GM19467 (cell line): Measurements from ENCODE around the gene ASF1B.
"Not testable (repeated sequence)": the region's sequence is repeated elsewhere in the genome, so short reads cannot be mapped to it uniquely, and the experiment has no call there.

Source experiments
- ATAC-seq: cut with Tn5 transposase; IDR thresholded peaks from one replicate; pipeline ENCODE4 v1.9.1; 2021; ENCODE audit warnings: mild to moderate bottlenecking, moderate library complexity; ENCODE audit not compliant: unreplicated experiment

ASF1B gene

DNA sequence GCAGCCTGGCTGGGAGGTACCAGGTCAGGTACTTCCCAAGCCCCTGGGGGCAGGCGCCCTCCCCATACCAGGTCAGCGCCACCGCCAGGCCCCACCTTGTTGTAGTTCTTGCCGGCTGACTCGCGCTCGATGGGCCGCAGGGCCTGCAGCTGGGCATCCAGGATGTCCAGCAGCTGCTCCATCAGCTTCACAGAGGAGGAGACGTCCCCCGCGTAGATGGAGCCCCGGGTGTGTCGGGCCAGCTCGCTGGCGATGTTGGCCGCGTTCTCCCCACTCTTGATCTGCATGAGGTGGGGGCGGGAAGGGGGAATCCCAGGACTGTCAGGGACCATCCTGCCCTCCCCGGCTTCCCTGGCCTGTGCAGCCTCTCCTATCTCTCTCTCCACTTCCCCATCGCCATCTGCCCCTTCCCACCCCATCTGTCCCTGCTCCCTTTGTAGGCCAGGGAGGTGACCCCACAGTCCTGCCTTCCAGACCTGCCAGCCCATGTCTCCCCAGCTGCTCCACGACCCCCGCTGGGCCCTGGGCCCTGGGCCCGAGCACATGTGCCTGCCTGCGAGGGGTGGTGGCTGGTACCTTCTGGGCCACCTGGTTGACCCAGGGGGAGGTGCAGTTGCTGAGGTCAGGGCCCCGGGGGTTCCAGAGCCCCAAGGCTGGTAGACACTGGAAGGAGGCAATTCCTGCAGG, 23.8 kb upstream of the ASF1B start:
- ATAC-seq: no peak

DNA sequence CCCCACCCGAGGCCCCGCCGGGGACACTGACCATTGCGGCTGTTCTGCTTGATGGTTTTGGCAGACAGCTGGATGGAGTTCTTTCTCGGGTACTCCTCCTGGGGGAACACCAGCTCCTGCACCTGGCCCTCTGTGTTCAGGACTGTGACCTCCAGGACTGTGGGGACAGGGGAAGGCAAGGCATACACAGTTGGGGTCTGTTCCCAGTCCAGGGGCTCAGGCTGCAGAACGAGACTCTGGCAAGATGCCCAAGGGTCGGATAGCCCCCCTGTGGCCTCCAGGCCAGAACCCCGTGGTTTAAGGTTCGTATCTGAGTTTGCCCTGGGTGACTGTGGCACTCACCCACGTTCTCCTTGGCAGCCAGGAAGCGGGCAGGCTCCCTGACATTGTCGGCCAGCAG, 22.7 kb upstream of the ASF1B start:
- no peak for ATAC-seq

DNA sequence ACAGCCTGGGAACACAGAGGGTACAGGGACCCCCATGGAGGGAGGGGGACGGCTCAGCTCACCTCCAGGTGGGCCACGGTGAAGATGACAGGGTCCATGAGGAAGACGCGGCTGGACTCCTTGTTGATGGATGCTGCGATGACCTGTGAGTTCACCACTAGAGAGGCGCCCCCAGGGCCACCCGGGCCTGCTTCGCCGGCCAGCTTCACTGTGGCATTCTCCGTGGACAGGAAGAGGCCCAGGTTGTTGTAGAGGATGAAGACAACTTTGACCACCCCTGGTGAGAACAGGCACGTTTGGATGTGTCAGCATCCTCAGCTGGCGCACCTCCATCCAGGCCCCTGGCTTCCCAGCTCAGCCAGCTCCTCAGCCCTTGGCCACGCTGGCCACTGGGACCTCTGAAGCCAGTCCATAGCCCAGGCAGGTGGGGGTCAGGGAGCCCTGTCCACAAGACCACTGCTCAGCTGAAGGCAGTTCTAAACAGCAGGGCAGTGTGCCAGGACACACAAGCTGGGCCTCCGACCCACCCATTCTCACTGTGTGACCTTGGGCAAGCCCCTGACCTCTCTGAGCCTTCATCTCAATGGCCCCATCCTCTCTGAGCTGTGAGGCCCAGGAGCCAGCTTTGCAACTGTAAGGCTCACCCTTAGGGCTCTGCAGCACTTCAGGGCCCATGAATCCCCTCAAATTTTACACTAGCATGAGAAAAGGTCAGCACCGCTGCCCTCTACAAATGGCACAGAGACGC, 22.1 kb upstream of the ASF1B start:
- no peak for ATAC-seq

DNA sequence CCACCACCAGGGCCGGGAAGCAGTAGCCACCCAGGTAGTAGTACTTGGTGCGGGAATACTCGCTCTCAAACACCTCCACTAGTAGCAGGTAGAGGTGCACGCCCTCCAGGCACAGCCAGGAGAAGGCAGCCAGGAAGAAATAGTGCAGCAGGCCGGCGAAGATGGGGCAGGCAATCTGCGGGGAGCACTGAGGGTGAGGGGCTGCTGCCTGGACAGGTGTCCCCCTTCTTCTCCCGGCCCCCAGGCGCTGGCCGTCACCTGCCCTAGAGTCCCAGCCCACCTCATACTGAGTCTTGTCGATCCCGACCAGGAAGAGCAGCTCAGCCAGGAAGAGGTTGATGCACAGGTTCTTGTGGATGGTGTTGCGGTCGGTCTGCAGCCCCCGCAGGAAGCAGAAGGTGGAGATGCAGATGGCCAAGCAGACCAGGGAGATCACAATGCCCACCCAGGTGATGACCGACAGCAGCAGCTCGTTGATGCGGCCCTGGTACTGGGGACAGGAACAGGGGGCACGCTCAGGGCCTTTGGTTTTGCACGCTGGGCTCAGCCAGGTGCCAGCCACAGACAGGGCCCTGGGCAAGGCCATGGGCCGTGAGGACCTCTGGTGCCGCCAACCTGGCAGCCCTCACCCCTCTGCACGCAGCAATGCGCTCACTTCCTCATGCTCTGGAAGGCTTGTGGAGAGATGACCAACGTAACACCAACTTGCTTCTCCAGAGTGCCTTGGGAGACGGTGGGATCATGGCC, 20.8 kb upstream of the ASF1B start:
- ATAC-seq: no peak

DNA sequence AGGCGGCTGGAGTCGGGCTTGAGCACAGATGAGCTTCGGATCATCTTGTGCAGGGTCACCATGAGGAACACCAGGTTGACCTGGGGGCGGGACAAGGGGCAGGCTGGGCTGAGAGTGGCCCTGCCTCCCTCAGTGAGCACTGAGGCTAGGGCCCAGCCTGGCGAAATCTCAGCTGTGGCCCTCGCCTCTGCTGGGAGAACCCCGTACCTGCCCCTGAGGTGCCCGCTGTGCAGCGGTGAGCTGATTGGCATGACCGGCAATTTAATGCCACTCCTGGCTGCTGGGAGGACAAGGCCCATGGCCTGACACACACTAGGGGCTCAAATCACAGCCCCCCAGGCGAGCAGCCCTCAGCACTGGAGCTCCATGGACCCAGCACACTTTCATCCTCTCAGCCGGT, 19.7 kb upstream of the ASF1B start:
- ATAC-seq: no peak

DNA sequence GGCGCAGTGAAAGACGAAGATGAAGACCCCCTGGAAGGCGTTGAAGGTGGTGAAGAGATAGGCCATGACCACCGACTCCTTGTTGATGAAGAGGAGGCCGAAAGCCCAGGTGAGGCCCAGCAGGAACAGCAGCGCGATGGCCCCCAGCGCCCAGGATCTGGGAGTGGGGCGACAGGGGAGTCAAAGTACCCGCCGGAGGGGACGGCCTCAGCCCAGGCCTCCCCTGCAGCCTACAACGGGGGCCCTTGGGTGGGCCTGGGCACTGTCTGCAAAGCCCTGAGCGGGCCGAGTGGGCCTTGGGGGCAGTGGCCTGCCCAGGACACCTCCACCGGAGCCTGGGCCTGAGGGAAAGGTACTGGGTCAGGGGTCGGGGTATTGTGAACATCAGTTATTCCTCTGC, 19.0 kb upstream of the ASF1B start:
- ATAC-seq: no peak

DNA sequence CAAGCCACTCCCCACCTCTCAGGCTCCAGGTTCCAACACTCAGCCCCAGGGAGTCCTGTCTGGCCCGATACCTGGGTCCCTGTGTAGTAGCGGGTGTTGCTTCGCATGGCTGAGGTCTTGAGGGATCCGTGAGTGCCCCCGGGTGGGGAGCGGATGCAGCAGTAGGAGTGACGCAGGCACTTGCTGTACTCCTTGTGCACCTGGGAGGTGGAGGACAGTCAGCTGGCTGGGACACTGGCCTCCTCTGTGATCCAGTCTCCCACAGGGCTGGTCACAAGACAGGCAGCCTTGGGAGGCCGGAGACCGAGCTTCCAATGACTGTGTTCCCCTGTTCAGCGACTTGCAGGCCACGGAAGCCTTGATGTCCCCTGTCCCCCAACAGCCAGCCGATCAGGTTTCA, 16.3 kb upstream of the ASF1B start:
- no peak for ATAC-seq

DNA sequence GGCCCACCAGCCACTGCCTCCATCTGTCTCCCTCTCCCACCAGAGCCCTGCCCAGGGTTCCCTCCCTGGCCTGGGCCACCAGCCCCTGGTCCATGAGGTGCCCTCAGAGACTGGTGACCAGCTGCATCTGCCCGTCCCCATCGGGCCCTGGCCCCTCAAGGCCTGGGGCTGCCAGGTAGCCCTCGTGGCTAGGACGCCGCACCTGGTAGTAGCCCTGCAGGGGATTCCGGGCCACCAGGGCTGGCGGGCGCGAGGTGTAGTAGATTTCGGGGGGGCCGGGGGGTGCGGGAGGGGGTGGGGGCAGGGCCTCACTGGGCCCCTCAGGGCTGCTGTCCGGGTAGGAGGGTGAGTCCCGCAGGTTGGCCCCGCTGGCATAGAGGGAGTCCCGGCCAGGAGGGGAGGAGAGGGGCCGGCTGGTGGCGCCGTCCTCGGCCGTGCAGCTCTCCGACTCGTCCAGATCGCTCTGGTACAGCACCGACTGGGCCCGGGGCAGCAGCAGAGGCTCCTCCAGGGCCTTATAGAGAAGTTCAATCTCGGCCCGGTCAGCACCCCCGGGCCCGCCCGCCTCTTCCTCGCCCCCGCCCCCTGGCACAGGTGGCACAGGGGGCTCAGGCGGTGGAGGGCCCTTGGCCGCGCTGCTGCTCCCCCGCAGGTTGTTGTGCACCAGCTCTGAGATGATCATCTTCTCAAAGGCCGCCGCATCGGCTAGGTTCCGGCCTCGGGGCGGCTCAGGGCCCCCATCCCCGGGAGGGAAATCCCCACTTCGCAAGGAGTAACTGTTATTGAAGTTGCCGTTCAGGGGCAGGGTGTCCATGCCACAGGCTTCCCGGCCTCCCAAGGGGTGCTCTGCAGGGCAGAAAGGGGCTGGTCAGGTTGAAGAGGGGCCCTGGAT, 14.6 kb upstream of the ASF1B start:
- ATAC-seq: no peak

DNA sequence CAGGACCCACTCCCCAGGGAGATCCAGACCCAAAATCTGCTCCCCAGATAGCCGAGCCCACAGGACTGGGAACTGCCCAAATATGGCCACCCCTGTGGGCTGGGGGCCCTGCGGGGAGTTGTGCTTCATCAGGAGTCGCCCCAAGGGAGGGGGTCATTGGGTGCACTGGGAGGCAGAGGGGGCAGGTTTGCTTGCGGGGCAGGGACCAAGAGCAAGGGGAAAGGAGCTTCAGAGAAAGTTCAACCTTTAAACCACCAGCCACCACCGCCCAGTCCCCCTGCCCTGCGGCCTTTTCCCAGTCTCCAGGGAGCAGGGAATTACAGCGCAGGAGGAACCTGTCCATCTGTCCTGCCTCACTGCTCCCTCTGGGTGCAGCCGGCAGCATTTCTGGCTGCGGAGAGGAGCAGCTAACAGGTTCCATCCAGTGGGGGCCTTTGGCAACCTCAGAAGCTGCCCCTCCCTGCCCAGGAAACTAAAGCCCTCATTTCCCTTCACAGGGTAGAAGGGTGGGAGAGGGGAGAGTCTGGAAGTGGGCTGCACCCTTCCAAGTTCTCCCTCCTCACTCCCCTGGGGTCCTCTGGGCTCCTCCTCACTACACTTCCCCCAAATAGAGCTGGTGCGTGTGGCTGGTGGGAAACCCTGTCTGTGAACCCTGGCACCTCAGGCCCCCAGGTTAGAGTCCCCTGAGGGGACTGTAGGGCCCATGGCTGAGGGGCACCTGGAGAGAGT, 13.8 kb upstream of the ASF1B start:
- ATAC-seq: no peak

DNA sequence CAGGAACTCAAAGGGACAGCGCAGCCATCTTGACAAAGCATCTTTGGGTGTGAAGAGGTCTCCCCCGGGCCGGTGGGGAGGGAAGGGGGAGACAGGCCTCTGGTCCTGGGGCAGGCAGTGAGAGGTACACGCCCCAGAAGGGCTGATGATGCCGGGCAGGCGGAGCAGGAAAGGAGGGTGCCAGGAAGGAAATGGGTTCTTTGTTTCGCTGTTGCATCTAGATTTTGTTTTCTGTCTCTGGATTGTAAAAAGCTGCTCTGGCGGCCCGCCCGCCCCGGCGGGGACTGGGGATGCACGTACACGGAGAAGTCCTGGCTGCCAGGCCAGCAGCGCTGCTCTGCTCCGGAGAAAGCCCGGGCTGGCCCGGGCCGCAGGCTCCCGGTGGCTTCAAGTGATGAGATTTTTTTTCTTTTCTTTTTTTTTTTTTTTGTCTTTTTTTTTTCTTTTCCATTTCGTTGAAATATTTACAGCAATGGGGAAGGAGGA, 13.2 kb upstream of the ASF1B start:
- ATAC-seq: no peak

DNA sequence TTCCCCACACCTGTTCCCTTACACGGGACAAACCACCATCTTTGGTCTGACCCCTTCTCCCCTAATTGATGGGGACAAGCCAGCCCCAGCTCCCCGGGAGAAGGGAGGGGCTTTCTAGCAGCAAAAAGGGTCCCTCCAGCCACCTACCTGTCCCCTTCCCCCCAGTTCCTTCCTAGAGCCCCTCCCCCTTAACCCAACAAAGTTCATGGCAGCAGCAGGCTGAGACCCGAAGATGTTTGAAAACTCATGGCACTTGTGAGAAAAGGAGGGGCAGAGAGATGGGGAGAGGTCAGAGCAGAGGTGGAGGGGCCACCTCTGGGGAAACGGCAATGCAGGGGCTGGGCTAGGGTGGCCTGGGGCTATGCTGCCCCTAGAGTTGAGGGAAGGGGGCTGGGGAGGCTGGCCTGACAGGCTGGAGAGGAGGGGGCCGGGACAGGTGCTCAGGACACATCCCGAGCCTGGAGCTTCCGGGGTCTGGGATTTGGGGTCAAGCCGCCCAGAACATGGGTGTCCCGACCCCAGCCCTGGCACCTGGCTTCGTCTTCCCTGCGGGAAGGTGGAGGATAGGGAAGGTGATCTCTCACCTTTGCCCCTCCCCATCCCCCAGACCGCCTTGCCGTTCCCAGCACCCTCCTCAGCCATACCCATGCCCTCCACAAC, 12.5 kb upstream of the ASF1B start:
- no peak for ATAC-seq

DNA sequence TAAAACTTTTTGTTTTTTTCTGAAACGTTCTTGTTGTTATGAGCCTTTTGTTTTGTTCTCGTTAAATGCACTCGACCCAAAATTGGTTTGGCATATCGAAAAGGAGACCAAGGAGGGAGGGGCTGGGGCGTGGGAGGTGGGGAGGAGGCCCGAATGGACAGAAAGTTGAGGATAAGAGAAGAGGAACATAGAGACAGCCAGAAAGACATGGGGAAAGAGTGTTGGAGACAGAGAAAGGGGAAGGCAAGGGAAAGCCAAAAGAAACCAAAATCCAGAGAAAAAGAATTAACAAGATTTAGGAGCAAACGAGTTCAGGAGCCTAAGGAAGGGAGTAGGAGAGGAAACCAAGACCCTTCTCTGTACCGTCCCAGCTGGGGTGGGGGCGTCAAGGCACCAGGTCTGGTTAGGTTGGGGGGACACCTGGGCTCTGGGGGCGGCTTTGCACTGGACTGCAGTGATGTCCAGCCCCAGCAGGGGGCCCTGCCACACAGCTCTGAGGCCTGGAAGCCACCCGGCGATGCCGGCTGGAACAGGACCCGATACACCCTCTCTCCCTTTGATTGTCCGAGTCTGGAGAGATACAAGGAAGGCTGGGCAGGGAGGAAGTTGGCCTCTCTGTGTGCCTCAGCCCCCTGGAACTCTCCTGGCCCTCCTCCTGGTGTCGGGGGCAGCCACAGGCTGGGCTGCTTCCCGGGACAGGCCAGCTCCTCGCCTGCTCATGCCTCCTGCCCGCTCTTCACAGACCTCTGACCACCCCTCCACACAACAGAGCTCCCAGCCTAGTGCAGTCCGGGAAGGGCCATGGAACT, 11.6 kb upstream of the ASF1B start:
- ATAC-seq: no peak

DNA sequence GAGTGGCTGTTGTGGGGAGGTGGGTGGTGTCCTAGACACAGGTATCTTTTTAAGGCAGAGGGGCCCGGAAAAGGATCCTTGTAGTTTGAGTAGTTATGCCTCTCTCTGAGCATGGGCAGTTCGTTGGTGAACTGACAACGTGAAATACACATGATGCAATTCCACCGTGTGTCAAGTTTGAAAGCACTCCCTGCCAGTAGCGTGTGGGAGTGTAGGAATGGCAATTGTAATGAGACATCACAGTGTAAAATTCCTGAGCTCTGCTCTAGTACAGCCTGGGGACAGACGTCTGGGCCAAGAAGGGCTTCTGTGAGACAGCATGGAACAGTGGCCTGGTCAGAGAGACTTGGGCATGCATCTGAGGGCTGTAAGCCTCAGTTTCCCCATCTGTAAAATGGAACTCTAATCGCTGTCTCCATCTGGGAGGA, 10.4 kb upstream of the ASF1B start:
- no peak for ATAC-seq

DNA sequence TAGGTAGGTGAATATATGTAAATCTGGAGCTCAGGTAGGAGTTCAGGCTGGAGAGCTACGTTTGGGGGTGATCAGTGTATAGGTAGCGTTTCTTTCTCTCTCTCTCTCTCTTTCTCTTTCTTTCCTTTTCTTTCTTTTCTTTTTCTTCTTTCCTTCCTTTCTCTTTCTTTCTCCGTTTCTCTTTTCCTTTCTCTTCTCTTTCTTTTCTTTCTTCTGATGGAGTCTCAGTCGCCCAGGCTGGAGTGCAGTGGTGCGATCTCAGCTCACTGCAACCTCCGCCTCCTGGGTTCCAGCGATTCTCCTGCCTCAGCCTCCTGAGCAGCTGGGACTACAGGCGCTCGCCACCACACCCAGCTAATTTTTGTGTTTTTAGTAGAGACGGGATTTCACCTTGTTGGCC, 9.8 kb upstream of the ASF1B start:
- ATAC-seq: not testable (repeated sequence)

DNA sequence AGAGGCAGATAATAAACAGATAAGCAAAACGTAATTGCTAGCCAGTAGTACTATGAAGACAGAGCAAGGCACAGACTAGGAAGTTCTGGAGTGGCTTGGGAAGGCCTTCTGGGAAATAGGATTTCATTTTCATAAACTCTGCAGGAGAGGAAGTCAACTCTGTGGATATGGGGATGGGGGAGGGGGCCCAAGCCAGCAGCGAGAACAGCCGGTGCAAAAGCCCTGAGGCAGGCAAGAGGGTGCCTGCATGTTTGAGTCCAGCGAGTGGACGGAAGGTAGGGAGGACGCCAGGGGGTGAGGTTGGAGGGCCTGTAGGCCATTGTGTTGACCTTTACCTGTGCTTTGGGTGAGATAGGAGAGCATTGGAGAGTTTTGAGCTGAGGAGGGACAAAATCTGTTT, 9.0 kb upstream of the ASF1B start:
- ATAC-seq: no peak

DNA sequence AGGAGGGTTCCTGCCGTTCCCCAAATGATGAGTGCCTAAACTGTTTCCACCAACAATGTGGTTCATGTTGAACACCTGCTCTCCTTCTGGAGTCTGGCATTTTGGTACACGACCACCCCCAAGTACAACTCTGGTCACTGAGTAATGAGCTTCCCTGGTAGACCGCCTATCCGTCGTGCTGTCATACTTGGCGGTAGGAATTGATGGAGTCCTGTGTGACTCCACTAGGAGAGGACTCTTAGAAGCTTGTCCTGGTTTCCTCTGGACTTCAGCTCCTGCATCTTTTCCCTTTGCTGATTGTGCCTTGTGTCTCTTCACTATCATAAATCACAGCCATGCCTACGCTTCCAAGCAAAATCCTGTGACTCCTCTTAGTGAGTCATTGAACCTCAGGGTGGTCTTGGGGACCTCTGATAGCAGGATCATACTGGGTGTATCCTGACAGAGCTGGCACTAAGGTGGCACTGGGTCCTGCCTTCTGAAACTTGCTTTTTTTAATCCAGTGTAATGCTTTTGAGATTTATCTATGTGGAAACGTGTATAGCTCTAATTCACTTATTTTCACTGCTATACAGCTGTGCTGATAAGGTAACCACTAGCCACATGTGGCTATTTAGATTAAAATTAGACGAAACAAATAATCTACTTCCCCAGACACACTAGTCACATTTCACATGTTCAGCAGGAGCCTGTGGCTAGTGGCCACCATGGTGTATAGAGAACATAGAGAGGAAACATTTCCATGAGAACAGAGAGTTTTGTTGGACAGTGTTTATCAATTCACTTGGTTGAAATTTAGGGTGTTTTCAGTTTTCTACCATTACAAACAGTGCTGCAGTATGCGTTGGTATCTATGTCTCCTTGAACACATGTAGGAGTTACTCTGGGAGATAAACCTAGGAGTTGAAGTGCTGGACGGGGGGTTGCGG, 6.1 kb upstream of the ASF1B start:
- ATAC-seq: no peak

DNA sequence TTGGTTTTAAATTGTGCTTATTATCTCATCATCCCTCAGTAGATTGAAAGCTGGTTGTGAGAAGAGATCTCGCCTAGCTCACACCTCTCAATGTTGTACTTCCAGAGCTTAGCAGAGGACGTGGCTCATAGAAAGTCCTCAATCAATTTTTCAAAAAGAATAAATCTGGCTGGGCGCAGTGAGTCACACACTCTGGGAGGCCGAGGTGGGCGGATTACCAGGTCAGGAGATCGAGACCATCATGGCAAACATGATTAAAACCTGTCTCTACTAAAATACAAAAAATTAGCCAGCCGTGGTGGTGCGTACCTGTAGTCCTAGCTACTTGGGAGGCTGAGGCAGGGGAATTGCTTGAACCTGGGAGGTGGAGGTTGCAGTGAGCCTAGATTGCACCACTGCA, 4.7 kb upstream of the ASF1B start:
- no peak for ATAC-seq

DNA sequence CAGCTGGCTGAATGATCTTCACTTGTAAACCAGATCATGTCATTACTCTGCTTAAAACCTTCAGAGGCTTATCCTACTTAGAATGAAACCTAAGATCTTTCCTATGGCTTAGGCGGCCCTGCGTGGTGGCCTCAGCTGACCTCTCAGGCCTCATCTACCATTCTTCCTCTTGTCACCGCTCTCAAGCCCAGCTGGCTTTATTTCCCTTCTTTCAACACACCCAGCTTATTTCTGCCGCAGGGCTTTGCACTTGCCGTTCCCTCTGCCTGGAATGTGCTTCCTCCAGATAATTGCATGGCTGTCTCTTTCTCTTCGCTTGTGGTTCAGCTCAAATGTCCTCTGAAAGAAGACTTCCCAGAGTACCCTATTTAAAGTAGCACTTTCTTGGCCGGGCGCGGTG, 3.6 kb upstream of the ASF1B start:
- no peak for ATAC-seq
